GM06990 (cell line): ENCODE measurements around the gene ADAM22.

Experiments used
- DNase-seq: peaks from one replicate; pipeline ENCODE4 v3.0.0-alpha.2; 2011; ENCODE audit not compliant: insufficient read length; ENCODE audit errors: extremely low read depth
- H3K27me3 ChIP-seq: replicated peaks from 2 replicates; pipeline ENCODE4 v1.6.0; 2011; ENCODE audit warnings: low read length; ENCODE audit not compliant: control insufficient read depth, insufficient read depth
- H3K36me3 ChIP-seq: 2 replicates; pipeline ENCODE4 v1.5.1; 2011; ENCODE audit warnings: low read length; ENCODE audit not compliant: control insufficient read depth, insufficient read depth
- H3K4me3 ChIP-seq: replicated peaks from 2 replicates; pipeline ENCODE4 v1.5.1; 2011; ENCODE audit warnings: low read depth, mild to moderate bottlenecking, control low read depth, low read length
- TF ChIP-seq, protein P1 (sequence below): IDR thresholded peaks from 2 replicates; pipeline ENCODE4 v1.5.1; 2011; ENCODE audit warnings: low read length, control low read depth, mild to moderate bottlenecking, inconsistent platforms; ENCODE audit not compliant: insufficient read depth, poor library complexity, severe bottlenecking

Gene ADAM22

GRCh38 chr7:88002617-88003016, 68.6 kb downstream of the ADAM22 start:
- TF ChIP-seq, protein P1, sequence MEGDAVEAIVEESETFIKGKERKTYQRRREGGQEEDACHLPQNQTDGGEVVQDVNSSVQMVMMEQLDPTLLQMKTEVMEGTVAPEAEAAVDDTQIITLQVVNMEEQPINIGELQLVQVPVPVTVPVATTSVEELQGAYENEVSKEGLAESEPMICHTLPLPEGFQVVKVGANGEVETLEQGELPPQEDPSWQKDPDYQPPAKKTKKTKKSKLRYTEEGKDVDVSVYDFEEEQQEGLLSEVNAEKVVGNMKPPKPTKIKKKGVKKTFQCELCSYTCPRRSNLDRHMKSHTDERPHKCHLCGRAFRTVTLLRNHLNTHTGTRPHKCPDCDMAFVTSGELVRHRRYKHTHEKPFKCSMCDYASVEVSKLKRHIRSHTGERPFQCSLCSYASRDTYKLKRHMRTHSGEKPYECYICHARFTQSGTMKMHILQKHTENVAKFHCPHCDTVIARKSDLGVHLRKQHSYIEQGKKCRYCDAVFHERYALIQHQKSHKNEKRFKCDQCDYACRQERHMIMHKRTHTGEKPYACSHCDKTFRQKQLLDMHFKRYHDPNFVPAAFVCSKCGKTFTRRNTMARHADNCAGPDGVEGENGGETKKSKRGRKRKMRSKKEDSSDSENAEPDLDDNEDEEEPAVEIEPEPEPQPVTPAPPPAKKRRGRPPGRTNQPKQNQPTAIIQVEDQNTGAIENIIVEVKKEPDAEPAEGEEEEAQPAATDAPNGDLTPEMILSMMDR = no peak
- no peaks in the 10 kb centered on the region for H3K36me3 ChIP-seq
- no peak overlapping the region for H3K4me3 ChIP-seq
- no peaks in the 10 kb centered on the region for H3K27me3 ChIP-seq
- DNase-seq = no peak

DNA sequence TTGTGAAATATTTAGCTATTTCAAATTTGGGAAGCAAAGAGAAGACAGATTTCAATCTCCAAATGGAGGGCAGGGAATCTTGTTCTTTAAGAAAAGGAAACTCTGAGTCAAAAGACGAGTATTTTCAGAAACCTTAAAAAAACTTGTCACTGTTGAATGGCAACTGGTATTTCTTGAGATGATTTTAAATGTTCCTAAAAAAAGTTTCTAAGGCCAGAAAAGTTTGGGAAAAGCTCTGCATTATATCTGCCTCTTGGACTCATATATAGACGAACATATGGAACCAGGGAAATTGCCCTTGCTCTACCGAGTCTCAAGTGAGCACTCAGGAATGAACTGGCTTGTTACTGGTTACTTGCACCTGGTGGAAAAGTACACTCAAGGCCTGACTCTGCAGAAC, 69.5 kb downstream of the ADAM22 start:
- no peaks in the 10 kb centered on the region for H3K36me3 ChIP-seq
- no peaks in the 10 kb centered on the region for H3K27me3 ChIP-seq
- no peak for DNase-seq
- TF ChIP-seq, protein P1 = no peak
- no peak overlapping the region for H3K4me3 ChIP-seq

DNA sequence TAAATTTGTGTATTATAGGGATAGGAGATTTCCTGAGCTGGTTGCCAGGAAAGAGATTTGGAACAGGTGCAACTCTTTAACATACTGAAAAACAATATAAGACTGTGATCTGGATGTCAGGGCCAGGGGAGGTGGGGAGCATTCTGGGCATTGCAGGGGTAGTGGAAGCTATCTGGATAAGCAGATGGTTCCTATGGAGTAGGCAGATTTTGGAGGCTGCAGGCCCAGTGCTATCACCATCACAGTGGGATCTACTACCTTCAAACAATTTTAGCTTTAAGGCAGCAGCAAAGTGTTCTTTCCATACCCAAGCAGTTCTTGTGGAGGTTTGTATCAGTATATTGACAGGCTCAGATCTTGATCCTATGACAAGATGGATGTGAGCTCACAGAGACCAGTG, 71.1 kb downstream of the ADAM22 start:
- no peak for DNase-seq
- TF ChIP-seq, protein P1 = no peak
- no peak overlapping the region for H3K4me3 ChIP-seq

DNA sequence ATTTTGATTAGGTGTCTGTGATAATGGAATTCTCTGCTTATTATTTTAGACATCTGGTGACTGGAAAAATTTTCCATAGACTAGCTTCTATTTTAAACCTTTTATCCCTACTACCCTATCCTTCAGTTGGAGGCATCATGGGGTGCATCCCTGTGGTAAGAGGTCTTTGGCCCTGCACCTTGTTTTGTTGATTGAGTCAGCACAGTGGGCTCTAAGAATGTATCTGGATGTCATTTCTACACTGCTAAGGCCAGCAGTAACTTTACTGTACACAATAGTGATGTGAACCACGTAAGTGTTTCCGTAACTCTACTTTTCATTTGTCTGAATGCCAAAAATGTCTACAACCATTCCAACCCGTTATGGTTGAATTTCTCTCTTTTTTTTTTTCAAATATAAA, 75.6 kb downstream of the ADAM22 start:
- no peaks in the 10 kb centered on the region for H3K27me3 ChIP-seq
- TF ChIP-seq, protein P1 = no peak
- H3K4me3 ChIP-seq = no peak overlapping the region
- DNase-seq = no peak
- H3K36me3 ChIP-seq = no peaks in the 10 kb centered on the region

More for the DNA sequence above, 71.1 kb downstream of the ADAM22 start:
- Histone ChIP-seq H3K27me3 (no peaks in the 10 kb centered on the region), H3K36me3 (no peaks in the 10 kb centered on the region)

DNA sequence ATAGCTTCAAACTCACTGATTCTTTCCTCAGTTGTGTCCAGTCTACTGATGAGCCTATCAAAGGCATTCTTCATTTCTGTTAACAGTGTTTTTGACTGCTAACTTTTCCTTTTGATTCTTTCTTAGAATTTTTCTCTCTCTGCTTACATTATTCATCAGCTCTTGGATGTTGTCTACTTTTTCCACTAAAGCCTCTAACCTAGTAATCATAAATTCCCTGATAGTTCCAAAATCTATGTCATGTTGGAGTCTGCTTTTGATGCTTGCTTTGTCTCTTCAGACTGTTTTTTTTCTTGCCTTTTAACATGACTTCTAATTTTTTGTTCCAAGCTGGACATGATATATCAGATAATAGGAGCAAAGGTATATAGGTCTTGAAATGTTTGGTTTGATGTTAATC, 78.0 kb downstream of the ADAM22 start:
- DNase-seq = no peak

More for the DNA sequence above, 78.0 kb downstream of the ADAM22 start:
- no peak overlapping the region for H3K4me3 ChIP-seq
- TF ChIP-seq, protein P1 = no peak
- no peaks in the 10 kb centered on the region for H3K36me3 ChIP-seq
- no peaks in the 10 kb centered on the region for H3K27me3 ChIP-seq
